GM12878 (cell line): ENCODE measurements around the gene TMEM182. TPM values are rescaled to one million over a fixed set of nuclear protein-coding genes. Genes with fewer than 3 reads are reported as not detected.
A peak's percentile ranks its signal among the peaks of the same experiment; 100 is the strongest.

Experiments
- CHD2 ChIP-seq: IDR thresholded peaks from 2 replicates; pipeline ENCODE4 v1.6.1; 2011; ENCODE audit warnings: low read depth, low read length, improper control_type of control experiment, borderline replicate concordance
- IKZF1 ChIP-seq: fragments of 450-650 bp; conservative IDR thresholded peaks from 2 replicates; pipeline ENCODE4 v1.6.1; 2017; ENCODE audit warnings: antibody characterized with exemption, mild to moderate bottlenecking
- SREBF1 ChIP-seq: IDR thresholded peaks from 2 replicates; pipeline ENCODE4 v1.6.1; 2012; ENCODE audit warnings: mild to moderate bottlenecking, low read length
- STAT1 ChIP-seq: fragments of 450-650 bp; conservative IDR thresholded peaks from 2 replicates; pipeline ENCODE4 v1.6.1; 2014; ENCODE audit warnings: antibody characterized with exemption, mild to moderate bottlenecking
- TCF12 ChIP-seq: IDR thresholded peaks from 2 replicates; pipeline ENCODE4 v1.6.1; 2011; ENCODE audit warnings: low read depth, mild to moderate bottlenecking, low read length
- polyA plus RNA-seq, 11 experiments: library from polyadenylated mRNA; depleted of rRNA in 4 of 11; unstranded in 6 of 11; stranded (reverse) in 5 of 11; fragments of >200 nt; fragmentation: Nextera tagmentation in 4 of 11; fragmentation: Illumina TruSeq in 1 of 11; extraction: Ambion mirVana in 4 of 11; extraction: Trizol in 1 of 11; gene quantifications; 1 replicate in 1 of 11; 2 replicates in 10 of 11; pipeline versions ENCODE4 v1.2.1 to v1.2.3, GENCODE V29; 2011 to 2016; ENCODE audit warnings: inconsistent platforms in 2 of 11, missing spikeins in 2 of 11, low read depth in 1 of 11
- total RNA-seq, 4 experiments: library from RNA; depleted of rRNA in 3 of 4; stranded (reverse); fragments of >200 nt in 3 of 4; fragmentation: Illumina TruSeq in 1 of 4; extraction: Trizol in 1 of 4; gene quantifications; 2 replicates each; pipeline versions ENCODE4 v1.2.1 to v1.2.3, GENCODE V29; 2013 to 2021
- TF ChIP-seq, protein P1 (sequence below): fragments of 450-650 bp; IDR thresholded peaks from 2 replicates; pipeline ENCODE4 v1.6.1; 2017; ENCODE audit warnings: mild to moderate bottlenecking, moderate library complexity
- TF ChIP-seq, protein P2 (sequence below): fragments of 450-650 bp; IDR thresholded peaks from 2 replicates; pipeline ENCODE4 v1.6.1; 2017; ENCODE audit warnings: antibody characterized with exemption, mild to moderate bottlenecking, moderate library complexity
- TF ChIP-seq, protein P3 (sequence below): fragments of 450-650 bp; IDR thresholded peaks from 2 replicates; pipeline ENCODE4 v1.6.1; 2017; ENCODE audit warnings: mild to moderate bottlenecking
- TF ChIP-seq, protein P4 (sequence below): fragments of 450-650 bp; IDR thresholded peaks from 2 replicates; pipeline ENCODE4 v1.6.1; 2016; ENCODE audit warnings: mild to moderate bottlenecking, moderate library complexity, borderline replicate concordance
- TF ChIP-seq, protein P5 (sequence below): fragments of 450-650 bp; formaldehyde crosslinking; IDR thresholded peaks from 2 replicates; pipeline ENCODE4 v1.5.0; 2022; ENCODE audit warnings: mild to moderate bottlenecking, missing genetic modification characterization

The TMEM182 gene
- total and polyA plus RNA-seq, 10 of the 15 experiments (the other 5 are each of a cell fraction or from before 2014, with no cell fraction given) = 1.8 to 5.4 (median 3.1) TPM

DNA sequence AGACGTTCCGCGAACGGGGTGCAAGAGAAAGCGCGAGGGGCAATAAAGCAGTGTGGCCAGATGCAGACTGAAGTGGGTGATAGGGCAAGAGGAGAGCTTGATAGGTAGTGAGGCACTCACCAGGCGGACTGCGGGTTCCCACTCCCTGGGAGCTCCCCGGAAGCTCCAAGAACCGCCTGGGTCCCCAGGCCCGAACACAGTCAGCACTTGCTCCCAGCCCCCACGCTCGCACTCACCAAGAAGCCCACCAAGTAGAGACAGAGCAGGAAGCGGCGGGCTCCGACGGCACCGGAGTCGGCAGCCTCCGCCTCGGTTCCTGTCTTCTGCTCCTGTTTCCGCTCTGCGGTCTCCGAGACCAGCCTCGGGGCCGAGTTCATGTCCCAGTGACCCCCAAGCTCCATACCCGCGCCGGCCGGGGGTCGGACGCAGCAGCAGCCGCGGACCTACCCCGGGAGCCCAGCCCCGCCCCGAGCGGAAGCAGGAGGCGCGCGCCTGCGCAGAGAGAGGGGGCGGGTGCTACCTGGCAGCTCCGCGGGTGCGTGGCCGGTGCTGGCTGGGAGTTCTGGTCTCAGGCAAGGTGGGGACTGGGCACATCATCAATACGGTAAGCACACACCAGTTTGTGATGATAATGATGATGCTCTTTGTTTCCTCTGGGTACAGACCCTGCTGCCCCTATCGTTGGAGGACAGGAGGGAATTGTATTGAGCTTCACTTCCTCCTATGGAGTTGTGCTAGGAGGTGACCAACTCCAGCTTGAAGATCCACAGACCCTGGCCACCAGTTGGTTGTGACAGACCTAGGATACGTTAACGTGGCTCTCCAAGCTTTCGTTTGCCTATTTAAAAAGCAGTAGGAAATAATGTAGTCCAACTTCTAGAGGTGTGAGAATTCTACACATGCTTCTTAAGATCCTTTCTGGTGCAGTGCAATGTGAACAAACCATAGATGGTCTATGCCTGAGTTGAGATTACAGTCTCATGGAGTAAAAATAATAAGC, 25.1 kb upstream of the TMEM182 start (continued):
- TF ChIP-seq, protein P1, sequence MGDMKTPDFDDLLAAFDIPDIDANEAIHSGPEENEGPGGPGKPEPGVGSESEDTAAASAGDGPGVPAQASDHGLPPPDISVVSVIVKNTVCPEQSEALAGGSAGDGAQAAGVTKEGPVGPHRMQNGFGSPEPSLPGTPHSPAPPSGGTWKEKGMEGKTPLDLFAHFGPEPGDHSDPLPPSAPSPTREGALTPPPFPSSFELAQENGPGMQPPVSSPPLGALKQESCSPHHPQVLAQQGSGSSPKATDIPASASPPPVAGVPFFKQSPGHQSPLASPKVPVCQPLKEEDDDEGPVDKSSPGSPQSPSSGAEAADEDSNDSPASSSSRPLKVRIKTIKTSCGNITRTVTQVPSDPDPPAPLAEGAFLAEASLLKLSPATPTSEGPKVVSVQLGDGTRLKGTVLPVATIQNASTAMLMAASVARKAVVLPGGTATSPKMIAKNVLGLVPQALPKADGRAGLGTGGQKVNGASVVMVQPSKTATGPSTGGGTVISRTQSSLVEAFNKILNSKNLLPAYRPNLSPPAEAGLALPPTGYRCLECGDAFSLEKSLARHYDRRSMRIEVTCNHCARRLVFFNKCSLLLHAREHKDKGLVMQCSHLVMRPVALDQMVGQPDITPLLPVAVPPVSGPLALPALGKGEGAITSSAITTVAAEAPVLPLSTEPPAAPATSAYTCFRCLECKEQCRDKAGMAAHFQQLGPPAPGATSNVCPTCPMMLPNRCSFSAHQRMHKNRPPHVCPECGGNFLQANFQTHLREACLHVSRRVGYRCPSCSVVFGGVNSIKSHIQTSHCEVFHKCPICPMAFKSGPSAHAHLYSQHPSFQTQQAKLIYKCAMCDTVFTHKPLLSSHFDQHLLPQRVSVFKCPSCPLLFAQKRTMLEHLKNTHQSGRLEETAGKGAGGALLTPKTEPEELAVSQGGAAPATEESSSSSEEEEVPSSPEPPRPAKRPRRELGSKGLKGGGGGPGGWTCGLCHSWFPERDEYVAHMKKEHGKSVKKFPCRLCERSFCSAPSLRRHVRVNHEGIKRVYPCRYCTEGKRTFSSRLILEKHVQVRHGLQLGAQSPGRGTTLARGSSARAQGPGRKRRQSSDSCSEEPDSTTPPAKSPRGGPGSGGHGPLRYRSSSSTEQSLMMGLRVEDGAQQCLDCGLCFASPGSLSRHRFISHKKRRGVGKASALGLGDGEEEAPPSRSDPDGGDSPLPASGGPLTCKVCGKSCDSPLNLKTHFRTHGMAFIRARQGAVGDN = peak; percentile 72
- TF ChIP-seq STAT1 (no peak; the same call in 1 of the 2 replicates), SREBF1 (no peak), TCF12 (no peak), CHD2 (0 out of 2 replicates have a peak, but pooled peaks have one; percentile 9), IKZF1 (peak; percentile 88)
- TF ChIP-seq, protein P2, sequence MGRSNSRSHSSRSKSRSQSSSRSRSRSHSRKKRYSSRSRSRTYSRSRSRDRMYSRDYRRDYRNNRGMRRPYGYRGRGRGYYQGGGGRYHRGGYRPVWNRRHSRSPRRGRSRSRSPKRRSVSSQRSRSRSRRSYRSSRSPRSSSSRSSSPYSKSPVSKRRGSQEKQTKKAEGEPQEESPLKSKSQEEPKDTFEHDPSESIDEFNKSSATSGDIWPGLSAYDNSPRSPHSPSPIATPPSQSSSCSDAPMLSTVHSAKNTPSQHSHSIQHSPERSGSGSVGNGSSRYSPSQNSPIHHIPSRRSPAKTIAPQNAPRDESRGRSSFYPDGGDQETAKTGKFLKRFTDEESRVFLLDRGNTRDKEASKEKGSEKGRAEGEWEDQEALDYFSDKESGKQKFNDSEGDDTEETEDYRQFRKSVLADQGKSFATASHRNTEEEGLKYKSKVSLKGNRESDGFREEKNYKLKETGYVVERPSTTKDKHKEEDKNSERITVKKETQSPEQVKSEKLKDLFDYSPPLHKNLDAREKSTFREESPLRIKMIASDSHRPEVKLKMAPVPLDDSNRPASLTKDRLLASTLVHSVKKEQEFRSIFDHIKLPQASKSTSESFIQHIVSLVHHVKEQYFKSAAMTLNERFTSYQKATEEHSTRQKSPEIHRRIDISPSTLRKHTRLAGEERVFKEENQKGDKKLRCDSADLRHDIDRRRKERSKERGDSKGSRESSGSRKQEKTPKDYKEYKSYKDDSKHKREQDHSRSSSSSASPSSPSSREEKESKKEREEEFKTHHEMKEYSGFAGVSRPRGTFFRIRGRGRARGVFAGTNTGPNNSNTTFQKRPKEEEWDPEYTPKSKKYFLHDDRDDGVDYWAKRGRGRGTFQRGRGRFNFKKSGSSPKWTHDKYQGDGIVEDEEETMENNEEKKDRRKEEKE = no peak
- TF ChIP-seq, protein P3, sequence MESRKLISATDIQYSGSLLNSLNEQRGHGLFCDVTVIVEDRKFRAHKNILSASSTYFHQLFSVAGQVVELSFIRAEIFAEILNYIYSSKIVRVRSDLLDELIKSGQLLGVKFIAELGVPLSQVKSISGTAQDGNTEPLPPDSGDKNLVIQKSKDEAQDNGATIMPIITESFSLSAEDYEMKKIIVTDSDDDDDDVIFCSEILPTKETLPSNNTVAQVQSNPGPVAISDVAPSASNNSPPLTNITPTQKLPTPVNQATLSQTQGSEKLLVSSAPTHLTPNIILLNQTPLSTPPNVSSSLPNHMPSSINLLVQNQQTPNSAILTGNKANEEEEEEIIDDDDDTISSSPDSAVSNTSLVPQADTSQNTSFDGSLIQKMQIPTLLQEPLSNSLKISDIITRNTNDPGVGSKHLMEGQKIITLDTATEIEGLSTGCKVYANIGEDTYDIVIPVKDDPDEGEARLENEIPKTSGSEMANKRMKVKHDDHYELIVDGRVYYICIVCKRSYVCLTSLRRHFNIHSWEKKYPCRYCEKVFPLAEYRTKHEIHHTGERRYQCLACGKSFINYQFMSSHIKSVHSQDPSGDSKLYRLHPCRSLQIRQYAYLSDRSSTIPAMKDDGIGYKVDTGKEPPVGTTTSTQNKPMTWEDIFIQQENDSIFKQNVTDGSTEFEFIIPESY = no peak
- TF ChIP-seq, protein P4, sequence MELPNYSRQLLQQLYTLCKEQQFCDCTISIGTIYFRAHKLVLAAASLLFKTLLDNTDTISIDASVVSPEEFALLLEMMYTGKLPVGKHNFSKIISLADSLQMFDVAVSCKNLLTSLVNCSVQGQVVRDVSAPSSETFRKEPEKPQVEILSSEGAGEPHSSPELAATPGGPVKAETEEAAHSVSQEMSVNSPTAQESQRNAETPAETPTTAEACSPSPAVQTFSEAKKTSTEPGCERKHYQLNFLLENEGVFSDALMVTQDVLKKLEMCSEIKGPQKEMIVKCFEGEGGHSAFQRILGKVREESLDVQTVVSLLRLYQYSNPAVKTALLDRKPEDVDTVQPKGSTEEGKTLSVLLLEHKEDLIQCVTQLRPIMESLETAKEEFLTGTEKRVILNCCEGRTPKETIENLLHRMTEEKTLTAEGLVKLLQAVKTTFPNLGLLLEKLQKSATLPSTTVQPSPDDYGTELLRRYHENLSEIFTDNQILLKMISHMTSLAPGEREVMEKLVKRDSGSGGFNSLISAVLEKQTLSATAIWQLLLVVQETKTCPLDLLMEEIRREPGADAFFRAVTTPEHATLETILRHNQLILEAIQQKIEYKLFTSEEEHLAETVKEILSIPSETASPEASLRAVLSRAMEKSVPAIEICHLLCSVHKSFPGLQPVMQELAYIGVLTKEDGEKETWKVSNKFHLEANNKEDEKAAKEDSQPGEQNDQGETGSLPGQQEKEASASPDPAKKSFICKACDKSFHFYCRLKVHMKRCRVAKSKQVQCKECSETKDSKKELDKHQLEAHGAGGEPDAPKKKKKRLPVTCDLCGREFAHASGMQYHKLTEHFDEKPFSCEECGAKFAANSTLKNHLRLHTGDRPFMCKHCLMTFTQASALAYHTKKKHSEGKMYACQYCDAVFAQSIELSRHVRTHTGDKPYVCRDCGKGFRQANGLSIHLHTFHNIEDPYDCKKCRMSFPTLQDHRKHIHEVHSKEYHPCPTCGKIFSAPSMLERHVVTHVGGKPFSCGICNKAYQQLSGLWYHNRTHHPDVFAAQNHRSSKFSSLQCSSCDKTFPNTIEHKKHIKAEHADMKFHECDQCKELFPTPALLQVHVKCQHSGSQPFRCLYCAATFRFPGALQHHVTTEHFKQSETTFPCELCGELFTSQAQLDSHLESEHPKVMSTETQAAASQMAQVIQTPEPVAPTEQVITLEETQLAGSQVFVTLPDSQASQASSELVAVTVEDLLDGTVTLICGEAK = 0 out of 2 replicates have a peak, but pooled peaks have one; percentile 24
- TF ChIP-seq, protein P5, sequence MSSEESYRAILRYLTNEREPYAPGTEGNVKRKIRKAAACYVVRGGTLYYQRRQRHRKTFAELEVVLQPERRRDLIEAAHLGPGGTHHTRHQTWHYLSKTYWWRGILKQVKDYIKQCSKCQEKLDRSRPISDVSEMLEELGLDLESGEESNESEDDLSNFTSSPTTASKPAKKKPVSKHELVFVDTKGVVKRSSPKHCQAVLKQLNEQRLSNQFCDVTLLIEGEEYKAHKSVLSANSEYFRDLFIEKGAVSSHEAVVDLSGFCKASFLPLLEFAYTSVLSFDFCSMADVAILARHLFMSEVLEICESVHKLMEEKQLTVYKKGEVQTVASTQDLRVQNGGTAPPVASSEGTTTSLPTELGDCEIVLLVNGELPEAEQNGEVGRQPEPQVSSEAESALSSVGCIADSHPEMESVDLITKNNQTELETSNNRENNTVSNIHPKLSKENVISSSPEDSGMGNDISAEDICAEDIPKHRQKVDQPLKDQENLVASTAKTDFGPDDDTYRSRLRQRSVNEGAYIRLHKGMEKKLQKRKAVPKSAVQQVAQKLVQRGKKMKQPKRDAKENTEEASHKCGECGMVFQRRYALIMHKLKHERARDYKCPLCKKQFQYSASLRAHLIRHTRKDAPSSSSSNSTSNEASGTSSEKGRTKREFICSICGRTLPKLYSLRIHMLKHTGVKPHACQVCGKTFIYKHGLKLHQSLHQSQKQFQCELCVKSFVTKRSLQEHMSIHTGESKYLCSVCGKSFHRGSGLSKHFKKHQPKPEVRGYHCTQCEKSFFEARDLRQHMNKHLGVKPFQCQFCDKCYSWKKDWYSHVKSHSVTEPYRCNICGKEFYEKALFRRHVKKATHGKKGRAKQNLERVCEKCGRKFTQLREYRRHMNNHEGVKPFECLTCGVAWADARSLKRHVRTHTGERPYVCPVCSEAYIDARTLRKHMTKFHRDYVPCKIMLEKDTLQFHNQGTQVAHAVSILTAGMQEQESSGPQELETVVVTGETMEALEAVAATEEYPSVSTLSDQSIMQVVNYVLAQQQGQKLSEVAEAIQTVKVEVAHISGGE (CRISPR knock-in tag) = no peak
